ENCODE measurements around the gene PHF20. TPM values are rescaled to one million over a fixed set of nuclear protein-coding genes. Genes with fewer than 3 reads are reported as not detected.

The PHF20 gene
- polyA plus RNA-seq, 1 donor from 2014 or later: 49.2 TPM

DNA sequence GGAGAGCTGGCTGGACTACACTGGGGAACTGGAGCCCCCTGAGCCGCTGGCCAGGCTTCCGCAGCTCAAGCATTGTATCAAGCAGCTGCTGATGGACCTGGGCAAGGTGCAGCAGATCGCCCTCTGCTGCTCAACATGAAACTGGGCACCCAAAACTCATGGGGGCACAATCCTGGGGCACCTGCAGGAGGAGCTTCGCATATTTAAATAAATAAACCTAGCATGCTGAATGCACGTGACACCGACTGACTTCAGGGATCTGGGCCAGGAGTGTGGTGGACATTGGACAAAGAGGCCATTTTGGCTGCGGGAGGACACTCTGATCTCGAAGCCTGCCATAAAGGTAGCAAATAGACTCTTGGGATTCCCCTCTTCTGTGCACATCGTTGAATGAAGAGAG is 175.7 kb downstream of the PHF20 start:
- Histone ChIP-seq H3K27ac (ENCODE audit: low read length) (no peak overlapping the region), H3K4me2 (ENCODE audit: low read length) (no peak overlapping the region), H4K20me1 (ENCODE audit: insufficient read depth) (no peaks in the 10 kb centered on the region), H3K9me2 (ENCODE audit: insufficient read depth, low read length) (no peaks in the 10 kb centered on the region), H3F3A (ENCODE audit: insufficient read depth, low read length, poor library complexity, severe bottlenecking) (no peaks in the 10 kb centered on the region), H2AFZ (ENCODE audit: low read depth, low read length) (no peak overlapping the region), H3K27me3 (ENCODE audit: insufficient read depth, low read depth, low read length) (no peaks in the 10 kb centered on the region), H3K9ac (ENCODE audit: low read length) (no peak overlapping the region), H3K36me3 (ENCODE audit: insufficient read depth, low read length) (no peaks in the 10 kb centered on the region), H3K9me3 (ENCODE audit: low read length) (no peaks in the 10 kb centered on the region), H3K4me3 (ENCODE audit: low read length) (no peak overlapping the region), H3K79me2 (replicated peaks; ENCODE audit: insufficient read depth, low read length) (peaks cover 9% of the 10 kb centered on the region)
- no peak for TF ChIP-seq TAF1 (IDR thresholded peaks at IDR 0.05; ENCODE audit: low read depth)

DNA sequence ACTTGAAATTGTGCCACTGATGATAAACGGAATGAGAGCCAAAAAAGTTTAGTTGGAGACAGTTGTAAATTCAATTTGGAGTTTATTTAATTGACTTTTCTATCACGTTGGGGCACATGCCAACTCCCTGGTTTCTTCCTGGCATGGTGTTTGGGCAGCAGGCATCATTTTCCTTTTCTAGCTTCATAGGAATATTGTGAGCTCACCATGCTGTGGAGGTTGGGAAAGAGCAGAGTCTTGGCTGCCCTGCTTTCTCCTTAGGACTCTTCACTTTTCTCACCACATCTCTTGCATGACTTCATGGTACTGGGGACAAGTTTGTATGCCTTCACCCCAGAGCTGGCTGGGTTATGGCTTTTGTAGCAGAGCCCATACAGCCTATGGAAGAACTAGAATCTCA is 176.1 kb downstream of the PHF20 start:
- no peak overlapping the region for H3K9ac ChIP-seq (ENCODE audit: low read length)
- peaks cover 4% of the 10 kb centered on the region for H3F3A ChIP-seq (ENCODE audit: insufficient read depth, low read length, poor library complexity, severe bottlenecking)
- H3K9me2 ChIP-seq (ENCODE audit: insufficient read depth, low read length): no peaks in the 10 kb centered on the region
- H3K4me3 ChIP-seq (ENCODE audit: low read length): no peak overlapping the region
- H3K27me3 ChIP-seq (ENCODE audit: insufficient read depth, low read depth, low read length): no peaks in the 10 kb centered on the region
- peaks cover 13% of the 10 kb centered on the region for H3K79me2 ChIP-seq (replicated peaks; ENCODE audit: insufficient read depth, low read length)
- H4K20me1 ChIP-seq (ENCODE audit: insufficient read depth): peaks cover 2% of the 10 kb centered on the region
- no peak overlapping the region for H3K27ac ChIP-seq (ENCODE audit: low read length)
- TF ChIP-seq TAF1 (IDR thresholded peaks at IDR 0.05; ENCODE audit: low read depth): no peak
- TF ChIP-seq, protein P1, sequence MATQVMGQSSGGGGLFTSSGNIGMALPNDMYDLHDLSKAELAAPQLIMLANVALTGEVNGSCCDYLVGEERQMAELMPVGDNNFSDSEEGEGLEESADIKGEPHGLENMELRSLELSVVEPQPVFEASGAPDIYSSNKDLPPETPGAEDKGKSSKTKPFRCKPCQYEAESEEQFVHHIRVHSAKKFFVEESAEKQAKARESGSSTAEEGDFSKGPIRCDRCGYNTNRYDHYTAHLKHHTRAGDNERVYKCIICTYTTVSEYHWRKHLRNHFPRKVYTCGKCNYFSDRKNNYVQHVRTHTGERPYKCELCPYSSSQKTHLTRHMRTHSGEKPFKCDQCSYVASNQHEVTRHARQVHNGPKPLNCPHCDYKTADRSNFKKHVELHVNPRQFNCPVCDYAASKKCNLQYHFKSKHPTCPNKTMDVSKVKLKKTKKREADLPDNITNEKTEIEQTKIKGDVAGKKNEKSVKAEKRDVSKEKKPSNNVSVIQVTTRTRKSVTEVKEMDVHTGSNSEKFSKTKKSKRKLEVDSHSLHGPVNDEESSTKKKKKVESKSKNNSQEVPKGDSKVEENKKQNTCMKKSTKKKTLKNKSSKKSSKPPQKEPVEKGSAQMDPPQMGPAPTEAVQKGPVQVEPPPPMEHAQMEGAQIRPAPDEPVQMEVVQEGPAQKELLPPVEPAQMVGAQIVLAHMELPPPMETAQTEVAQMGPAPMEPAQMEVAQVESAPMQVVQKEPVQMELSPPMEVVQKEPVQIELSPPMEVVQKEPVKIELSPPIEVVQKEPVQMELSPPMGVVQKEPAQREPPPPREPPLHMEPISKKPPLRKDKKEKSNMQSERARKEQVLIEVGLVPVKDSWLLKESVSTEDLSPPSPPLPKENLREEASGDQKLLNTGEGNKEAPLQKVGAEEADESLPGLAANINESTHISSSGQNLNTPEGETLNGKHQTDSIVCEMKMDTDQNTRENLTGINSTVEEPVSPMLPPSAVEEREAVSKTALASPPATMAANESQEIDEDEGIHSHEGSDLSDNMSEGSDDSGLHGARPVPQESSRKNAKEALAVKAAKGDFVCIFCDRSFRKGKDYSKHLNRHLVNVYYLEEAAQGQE (IDR thresholded peaks at IDR 0.05; ENCODE audit: borderline replicate concordance): no peak
- TF ChIP-seq MXI1 (conservative IDR thresholded peaks at IDR 0.05; ENCODE audit: poor library complexity, severe bottlenecking): no peak
- no peak for TF ChIP-seq EP300 (conservative IDR thresholded peaks at IDR 0.05; ENCODE audit: poor library complexity, severe bottlenecking)
- TF ChIP-seq EZH2 (IDR thresholded peaks at IDR 0.05; ENCODE audit: borderline replicate concordance, insufficient read depth, low read length, poor library complexity, severe bottlenecking): no peak
- no peak for TF ChIP-seq SMC3 (conservative IDR thresholded peaks at IDR 0.05; ENCODE audit: poor library complexity)
- TF ChIP-seq POLR2AphosphoS5 (IDR thresholded peaks at IDR 0.05): no peak
- TF ChIP-seq RAD21 (conservative IDR thresholded peaks at IDR 0.05): no peak
- TF ChIP-seq, protein P2, sequence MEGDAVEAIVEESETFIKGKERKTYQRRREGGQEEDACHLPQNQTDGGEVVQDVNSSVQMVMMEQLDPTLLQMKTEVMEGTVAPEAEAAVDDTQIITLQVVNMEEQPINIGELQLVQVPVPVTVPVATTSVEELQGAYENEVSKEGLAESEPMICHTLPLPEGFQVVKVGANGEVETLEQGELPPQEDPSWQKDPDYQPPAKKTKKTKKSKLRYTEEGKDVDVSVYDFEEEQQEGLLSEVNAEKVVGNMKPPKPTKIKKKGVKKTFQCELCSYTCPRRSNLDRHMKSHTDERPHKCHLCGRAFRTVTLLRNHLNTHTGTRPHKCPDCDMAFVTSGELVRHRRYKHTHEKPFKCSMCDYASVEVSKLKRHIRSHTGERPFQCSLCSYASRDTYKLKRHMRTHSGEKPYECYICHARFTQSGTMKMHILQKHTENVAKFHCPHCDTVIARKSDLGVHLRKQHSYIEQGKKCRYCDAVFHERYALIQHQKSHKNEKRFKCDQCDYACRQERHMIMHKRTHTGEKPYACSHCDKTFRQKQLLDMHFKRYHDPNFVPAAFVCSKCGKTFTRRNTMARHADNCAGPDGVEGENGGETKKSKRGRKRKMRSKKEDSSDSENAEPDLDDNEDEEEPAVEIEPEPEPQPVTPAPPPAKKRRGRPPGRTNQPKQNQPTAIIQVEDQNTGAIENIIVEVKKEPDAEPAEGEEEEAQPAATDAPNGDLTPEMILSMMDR (IDR thresholded peaks at IDR 0.05; ENCODE audit: poor library complexity, severe bottlenecking): no peak
- H3K4me2 ChIP-seq (ENCODE audit: low read length): no peak overlapping the region
- no peaks in the 10 kb centered on the region for H3K9me3 ChIP-seq (ENCODE audit: low read length)
- H3K36me3 ChIP-seq (ENCODE audit: insufficient read depth, low read length): no peaks in the 10 kb centered on the region
- no peak overlapping the region for H2AFZ ChIP-seq (ENCODE audit: low read depth, low read length)

DNA sequence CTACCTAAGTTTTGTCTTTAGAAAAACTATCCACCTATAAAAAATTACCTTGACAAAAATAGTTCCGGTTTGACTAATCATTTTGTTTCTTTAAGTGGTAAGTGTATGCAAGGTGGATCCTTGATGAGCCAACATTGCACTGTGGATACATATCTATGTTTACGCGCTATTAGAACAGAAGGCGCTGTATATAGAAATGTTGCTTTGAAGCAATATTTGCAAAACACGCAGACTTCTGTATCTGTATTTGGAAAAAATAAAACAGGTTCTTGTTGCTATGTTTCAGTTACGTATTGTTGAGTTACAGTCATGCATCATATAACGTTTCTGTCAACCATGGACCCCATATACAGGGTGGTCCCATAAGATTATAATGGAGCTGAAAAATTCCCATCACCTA is 178.3 kb downstream of the PHF20 start:
- H3K79me2 ChIP-seq (replicated peaks; ENCODE audit: insufficient read depth, low read length): peaks cover 19% of the 10 kb centered on the region
- peaks cover 10% of the 10 kb centered on the region for H3F3A ChIP-seq (ENCODE audit: insufficient read depth, low read length, poor library complexity, severe bottlenecking)
- no peak overlapping the region for H3K9ac ChIP-seq (ENCODE audit: low read length)
- peaks cover 4% of the 10 kb centered on the region for H4K20me1 ChIP-seq (ENCODE audit: insufficient read depth)
- H3K27ac ChIP-seq (ENCODE audit: low read length): no peak overlapping the region
- H3K9me3 ChIP-seq (ENCODE audit: low read length): no peaks in the 10 kb centered on the region
- no peaks in the 10 kb centered on the region for H3K9me2 ChIP-seq (ENCODE audit: insufficient read depth, low read length)
- H3K27me3 ChIP-seq (ENCODE audit: insufficient read depth, low read depth, low read length): no peaks in the 10 kb centered on the region
- no peak overlapping the region for H2AFZ ChIP-seq (ENCODE audit: low read depth, low read length)
- TF ChIP-seq EP300 (conservative IDR thresholded peaks at IDR 0.05; ENCODE audit: poor library complexity, severe bottlenecking): no peak
- TF ChIP-seq MXI1 (conservative IDR thresholded peaks at IDR 0.05; ENCODE audit: poor library complexity, severe bottlenecking): no peak
- TF ChIP-seq SMC3 (conservative IDR thresholded peaks at IDR 0.05; ENCODE audit: poor library complexity): no peak
- TF ChIP-seq, protein P2 (IDR thresholded peaks at IDR 0.05; ENCODE audit: poor library complexity, severe bottlenecking): no peak
- TF ChIP-seq EZH2 (IDR thresholded peaks at IDR 0.05; ENCODE audit: borderline replicate concordance, insufficient read depth, low read length, poor library complexity, severe bottlenecking): no peak
- TF ChIP-seq TAF1 (IDR thresholded peaks at IDR 0.05; ENCODE audit: low read depth): no peak
- no peak for TF ChIP-seq POLR2AphosphoS5 (IDR thresholded peaks at IDR 0.05)
- TF ChIP-seq RAD21 (conservative IDR thresholded peaks at IDR 0.05): no peak
- TF ChIP-seq, protein P1 (IDR thresholded peaks at IDR 0.05; ENCODE audit: borderline replicate concordance): no peak
- no peaks in the 10 kb centered on the region for H3K36me3 ChIP-seq (ENCODE audit: insufficient read depth, low read length)
- no peak overlapping the region for H3K4me3 ChIP-seq (ENCODE audit: low read length)
- no peak overlapping the region for H3K4me2 ChIP-seq (ENCODE audit: low read length)
